WI38 (cell line): ENCODE measurements around the gene HRH3.

Experiments used
- H3K4me3 ChIP-seq: 2 replicates; pipeline ENCODE4 v1.5.1; 2011; ENCODE audit warnings: low read depth, mild to moderate bottlenecking, control low read depth, low read length
- CTCF ChIP-seq: IDR thresholded peaks from 2 replicates; pipeline ENCODE4 v1.5.1; 2012; ENCODE audit warnings: low read depth, mild to moderate bottlenecking, control low read depth, low read length

The HRH3 gene

GRCh38 chr20:62238569-62239277, 18.6 kb upstream of the HRH3 start:
- peak overlapping the region; percentile 76 for H3K4me3 ChIP-seq

GRCh38 chr20:62237801-62238568, 17.9 kb upstream of the HRH3 start, which contains the start of gene OSBPL2:
TSS of gene OSBPL2 (plus strand) at chr20:62238521. CDS start at chr20:62256185, 17,664 bp downstream.
- TF ChIP-seq CTCF, result no peak
- peak within 1 kb of the TSS; percentile 76 for H3K4me3 ChIP-seq

More at GRCh38 chr20:62238569-62239277, 18.6 kb upstream of the HRH3 start:
- TF ChIP-seq CTCF, result no peak

- no peak overlapping the region for H3K4me3 ChIP-seq
- no peak for TF ChIP-seq CTCF
These were observed 17.4 kb upstream of the HRH3 start for GRCh38 chr20:62237514-62237800.

GRCh38 chr20:62236766-62237513, 16.9 kb upstream of the HRH3 start:
- H3K4me3 ChIP-seq, result no peak overlapping the region
- TF ChIP-seq CTCF, result no peak

- H3K4me3 ChIP-seq, result no peak overlapping the region
- no peak for TF ChIP-seq CTCF
These were observed 16.1 kb upstream of the HRH3 start for GRCh38 chr20:62236200-62236599.

- no peak overlapping the region for H3K4me3 ChIP-seq
- TF ChIP-seq CTCF, result no peak
These were observed 15.7 kb upstream of the HRH3 start for GRCh38 chr20:62235777-62236157.
